GM21360 (cell line): ENCODE results near the gene KISS1R.

Experiments
- ATAC-seq: cut with Tn5 transposase; IDR thresholded peaks from one replicate; pipeline ENCODE4 v1.9.1; 2021; ENCODE audit warnings: mild to moderate bottlenecking, moderate library complexity; ENCODE audit not compliant: unreplicated experiment

KISS1R gene

DNA sequence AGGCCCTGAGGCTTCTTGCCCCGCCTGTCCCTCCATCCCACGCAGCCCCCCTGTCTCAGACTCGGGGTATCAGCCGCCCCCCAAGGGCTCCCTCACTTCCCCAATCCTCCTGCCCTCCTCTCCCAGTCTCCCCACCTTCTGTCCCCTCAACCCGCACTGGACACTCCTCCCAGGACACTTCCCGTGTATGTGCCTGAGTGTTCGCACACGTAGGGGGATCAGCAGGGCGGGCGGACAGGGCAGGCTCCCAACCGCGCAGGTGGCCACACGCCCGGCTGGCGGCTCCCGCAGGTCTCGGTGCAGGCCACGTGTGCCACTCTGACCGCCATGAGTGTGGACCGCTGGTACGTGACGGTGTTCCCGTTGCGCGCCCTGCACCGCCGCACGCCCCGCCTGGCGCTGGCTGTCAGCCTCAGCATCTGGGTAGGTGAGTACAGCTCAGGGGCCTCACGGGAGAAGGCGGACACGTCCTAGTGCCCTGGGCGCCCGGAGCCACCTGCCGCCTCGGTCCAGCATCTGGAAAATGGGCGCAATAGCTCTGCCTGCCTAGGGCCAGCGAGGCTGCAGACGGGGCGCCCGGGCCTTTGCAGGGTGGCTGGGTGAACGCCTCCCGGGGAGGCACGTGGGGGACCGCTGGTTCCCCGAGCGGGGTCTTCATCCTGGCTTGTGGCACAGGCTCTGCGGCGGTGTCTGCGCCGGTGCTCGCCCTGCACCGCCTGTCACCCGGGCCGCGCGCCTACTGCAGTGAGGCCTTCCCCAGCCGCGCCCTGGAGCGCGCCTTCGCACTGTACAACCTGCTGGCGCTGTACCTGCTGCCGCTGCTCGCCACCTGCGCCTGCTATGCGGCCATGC lies 2.3 kb downstream of the KISS1R start:
- ATAC-seq = no peak

DNA sequence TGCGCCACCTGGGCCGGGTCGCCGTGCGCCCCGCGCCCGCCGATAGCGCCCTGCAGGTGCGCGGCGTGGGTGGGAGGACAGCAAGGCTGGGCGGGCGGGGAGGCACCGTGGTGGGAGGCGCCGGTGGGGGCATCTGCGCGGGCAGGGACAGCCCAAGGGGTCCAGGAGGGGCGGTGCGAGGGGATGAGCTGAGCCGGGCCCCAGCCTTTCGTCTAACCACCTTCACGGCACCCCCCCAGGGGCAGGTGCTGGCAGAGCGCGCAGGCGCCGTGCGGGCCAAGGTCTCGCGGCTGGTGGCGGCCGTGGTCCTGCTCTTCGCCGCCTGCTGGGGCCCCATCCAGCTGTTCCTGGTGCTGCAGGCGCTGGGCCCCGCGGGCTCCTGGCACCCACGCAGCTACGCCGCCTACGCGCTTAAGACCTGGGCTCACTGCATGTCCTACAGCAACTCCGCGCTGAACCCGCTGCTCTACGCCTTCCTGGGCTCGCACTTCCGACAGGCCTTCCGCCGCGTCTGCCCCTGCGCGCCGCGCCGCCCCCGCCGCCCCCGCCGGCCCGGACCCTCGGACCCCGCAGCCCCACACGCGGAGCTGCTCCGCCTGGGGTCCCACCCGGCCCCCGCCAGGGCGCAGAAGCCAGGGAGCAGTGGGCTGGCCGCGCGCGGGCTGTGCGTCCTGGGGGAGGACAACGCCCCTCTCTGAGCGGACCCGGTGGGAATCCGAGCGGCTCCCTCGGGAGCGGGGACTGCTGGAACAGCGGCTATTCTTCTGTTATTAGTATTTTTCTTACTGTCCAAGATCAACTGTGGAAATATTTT lies 3.1 kb downstream of the KISS1R start:
- no peak for ATAC-seq

DNA sequence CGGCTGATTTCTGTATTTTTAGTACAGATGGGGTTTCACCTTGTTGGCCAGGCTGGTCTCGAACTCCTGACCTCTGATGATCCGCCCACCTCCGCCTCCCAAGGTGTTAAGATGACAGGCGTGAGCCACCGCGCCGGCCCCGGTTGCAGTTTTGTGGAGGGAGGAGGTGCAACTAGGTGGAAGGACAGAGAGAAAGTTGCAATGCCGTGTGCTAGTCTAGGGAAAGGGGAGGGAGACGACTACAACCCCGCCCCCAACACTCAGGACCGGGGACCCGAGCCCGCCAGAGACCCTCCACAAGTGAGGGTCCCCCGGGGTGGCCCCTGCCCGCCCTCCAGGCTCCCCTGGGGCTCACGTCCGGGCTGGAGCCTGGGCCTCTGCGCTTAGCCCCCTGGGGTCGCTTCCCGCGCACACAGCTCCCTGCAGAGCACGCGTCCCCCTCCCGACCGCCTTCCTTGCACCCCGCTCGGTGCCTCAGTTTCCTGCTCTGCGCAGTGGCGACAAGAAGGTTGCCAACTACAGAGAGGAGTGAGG lies 7.5 kb downstream of the KISS1R start:
- ATAC-seq = no peak

DNA sequence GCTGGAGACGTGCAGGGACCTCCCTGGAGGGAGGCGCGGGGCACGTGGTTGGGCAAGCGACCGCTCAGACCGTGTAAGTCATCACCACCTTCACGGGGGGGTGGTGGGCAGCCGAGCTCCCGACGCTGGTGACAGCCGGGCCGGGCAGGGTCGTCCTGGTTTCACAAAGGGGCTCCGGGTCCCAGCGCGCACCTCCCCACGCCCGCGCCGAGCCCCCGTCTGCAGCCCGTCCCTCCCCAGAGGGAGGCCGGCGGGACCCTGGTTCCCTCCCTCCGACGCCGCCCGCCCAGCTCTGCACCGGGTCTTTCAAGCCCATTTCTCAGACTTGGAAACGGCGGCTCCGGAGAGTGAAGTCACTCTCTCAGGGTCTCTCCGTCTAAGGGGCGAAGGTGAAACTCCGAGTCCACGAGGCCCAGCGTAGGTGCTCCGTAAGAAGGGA lies 8.0 kb downstream of the KISS1R start:
- ATAC-seq = peak; percentile 36

DNA sequence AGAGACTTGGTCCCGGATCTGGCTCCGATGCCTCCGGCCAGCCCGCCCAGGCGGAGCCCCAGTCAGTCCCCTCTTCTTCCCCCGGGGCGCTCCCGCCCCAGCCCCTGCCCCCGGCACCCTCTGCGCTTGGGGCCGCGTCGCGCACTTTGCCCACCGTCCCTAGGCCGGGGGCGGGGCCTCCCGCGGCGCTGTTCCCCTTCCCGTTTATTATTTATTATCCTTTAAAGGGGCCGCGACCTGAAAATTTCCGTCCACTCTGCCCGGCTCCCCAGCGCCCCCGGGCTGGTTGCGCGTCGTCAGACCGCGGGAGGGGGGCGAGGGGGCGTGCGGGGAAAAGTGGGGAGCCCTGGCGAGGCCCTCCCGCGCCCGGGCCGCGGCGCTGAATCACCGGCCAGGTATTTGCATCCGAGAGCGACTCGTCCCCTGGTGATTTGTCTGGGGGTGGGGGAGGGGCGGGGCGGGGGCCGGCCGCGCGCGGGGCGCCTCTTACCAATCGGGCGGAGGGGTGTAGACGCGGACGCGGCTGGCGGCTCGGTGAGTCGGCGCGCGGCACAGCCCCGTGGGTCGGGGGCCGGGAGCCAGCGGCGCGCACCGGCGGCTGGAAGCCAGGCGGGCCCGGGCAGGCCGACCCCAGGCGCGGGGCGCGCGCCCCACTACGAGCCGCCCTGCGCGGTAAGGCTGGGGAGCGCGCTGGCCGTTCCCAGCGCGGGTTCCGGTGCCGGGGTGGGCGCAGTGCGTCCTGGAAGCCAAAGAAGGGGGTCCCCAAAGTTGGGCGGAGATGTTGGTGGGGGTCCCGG lies 8.6 kb downstream of the KISS1R start, which contains the start of gene ARID3A:
TSS of gene ARID3A (plus strand) at position 510 of the 797 bp plus-strand sequence. CDS start 3,494 bp downstream, outside the sequence.
- peak; percentile 48 for ATAC-seq

DNA sequence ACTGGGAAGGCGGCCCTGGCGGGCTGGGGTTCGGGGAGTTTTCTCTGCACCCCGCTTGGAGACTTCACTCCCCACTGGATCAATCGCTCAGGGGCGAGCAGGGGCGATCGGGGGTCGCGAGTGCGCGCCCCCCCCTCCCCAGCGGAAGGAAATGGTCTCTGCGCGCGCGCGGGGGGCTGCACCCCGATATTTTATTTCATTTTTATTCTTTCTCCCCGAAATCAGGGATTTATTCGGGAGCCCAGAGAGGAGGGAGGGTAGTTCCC lies 9.1 kb downstream of the KISS1R start:
- ATAC-seq = no peak

DNA sequence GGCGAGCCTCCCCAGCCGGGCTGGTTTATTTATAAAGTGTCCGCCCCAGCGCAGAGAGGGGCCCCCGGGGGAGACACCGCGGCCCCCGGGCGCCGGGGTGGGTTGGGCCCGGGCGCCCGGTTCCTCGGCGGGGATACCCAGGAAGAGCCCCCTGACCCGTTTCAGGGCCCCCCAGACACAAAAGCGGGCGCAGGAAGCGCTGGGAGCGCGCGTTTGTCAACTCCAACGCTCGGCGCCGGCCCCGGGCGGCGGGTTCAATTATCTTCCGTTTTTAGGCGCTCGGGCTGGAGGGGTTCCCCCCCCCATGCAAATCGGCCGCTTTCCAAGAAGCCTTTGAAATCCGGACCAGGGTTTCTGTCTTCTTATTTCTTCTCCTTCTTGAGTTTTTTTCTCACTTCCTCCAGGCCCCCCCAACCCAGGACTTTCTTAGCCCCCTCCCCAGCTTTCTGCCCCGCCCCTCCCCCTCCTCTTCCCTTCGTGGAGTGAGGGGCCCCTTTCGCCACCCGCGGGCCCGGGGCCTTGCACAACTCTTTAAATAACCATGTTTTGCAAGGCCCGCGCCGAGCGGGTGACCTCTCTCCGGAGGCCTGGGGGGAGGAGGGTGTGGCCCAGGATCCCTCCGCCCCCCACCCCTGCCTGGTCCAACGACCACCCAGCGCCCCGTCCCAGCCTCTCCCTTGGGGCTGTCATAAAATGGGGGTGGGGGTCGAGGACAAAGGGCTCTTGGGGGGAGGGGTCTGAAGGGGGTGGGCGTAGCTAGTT lies 9.6 kb downstream of the KISS1R start:
- no peak for ATAC-seq

DNA sequence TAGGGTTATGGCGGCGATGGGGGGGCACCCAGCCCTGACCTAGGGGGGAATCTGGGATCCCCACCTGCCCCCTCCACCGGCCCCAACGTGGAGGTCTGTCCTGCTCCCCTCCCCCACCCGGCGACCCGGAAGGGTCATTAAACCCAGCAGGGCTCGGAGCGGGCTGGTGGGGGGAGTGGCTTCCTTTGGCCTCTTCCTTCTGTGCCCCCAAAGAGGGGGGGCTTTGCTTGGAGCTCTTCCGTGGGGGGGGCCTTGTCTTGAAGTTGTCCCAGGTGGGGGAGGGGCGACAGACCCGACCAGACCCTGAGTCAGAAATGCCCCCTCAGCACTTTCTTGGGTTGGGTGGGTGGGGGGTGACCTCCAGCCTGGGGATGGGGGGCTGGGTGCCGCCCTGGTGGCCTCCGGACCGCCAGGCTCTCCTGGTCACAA lies 10.2 kb downstream of the KISS1R start:
- no peak for ATAC-seq

DNA sequence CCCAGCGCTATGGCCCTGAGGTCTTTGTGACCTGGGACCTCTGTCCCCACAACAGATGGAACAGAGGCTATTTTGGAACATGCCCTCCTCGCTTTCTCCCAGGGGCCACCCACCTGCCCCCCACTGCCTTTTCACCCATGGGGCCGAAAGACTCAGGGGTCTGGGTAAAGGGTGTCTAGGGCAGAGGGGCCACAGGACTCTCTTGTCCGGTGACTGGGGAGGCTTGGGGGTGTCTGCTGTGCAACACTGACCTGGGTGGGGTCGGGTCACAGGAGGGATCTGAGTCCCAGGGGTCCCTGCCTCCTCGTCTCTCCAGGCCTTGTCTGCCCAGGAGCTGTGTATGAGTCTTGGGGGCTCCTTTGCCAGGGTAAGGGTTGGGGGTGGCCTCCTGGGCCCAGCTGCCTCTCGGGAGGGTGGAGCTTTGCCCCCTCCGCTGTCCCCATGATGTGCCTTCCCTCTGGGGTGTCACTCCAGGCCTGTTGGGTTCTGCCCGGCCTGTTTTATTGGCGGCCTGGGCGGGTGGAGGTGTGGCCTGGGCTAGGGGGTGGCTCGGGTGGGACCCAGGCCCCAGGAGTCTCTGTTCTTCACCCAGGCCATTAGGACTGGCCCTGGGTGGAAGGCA lies 10.8 kb downstream of the KISS1R start:
- no peak for ATAC-seq

DNA sequence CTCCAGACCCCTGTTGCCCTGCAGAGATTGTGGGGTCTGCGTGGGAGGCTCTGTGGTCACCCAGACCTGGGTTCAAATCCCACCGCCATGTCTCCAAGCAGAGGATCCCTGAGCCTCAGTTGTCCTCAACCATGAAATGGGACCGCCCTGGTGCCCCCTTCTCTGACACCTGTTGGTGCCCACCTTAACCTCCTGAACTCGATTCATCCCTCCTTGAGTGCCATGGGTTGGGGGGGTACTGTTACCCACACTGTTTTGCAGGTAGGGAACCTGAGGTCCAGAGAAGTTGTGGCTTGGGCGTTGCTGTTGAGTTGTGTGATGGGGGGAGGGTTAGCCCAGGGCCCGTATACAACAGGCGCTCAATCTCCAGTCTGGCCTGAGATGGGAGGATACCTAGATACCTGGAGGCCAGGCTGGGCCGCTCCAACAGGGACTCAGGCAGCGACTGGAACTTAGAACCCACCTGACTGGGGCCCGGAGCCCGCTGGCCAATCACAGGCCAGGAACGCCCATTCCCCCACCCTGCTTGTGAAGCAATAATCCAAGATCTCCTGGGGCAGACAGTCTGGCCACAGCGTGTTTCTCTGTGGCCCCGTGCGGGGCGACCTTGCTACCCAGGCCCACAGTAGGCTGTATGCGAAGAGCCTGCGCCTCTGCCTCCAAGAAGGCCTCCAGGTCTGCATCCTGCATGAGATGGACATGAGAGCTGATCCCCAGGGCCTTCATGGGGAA lies 11.5 kb downstream of the KISS1R start:
- ATAC-seq = no peak

DNA sequence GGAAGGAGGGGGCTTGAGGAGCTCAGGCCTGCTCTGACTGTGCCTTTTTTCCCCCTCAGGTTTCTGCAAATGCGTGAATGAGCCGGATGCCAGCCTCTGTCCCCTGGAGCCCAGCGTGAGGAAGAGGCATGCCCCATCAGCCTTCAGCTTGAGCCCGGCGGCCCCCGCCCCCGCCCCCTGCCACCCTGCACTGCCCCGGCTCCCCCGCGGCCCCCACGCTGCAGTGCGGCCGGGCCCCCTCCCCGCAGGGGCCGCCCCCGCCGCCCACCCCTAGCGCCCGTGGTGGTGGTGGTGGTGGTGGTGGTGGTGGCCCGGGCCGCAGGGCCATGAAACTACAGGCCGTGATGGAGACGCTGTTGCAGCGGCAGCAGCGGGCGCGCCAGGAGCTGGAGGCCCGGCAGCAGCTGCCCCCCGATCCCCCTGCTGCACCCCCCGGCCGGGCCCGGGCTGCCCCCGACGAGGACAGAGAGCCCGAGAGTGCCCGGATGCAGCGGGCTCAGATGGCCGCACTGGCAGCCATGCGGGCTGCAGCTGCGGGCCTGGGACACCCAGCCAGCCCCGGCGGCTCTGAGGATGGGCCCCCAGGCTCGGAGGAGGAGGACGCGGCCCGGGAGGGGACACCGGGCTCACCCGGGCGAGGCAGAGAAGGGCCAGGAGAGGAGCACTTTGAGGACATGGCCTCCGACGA lies 12.2 kb downstream of the KISS1R start:
- ATAC-seq = no peak

DNA sequence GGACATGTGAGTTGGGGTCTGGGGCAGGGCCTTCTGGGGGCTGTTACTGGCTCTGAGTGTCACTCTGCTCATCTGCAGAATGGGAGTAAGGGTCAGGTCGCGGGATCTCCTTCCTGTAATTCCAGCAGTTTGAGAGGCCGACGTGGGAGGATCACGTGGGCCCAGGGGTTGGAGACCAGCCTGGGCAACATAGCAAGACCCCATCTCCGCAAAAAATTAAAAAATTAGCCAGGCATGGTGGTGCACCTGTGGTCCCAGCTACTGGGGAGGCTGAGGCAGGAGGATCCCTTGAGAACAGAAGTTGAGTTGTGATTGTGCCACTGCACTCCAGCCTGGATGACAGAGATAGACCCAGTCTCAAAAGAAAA lies 12.7 kb downstream of the KISS1R start:
- no peak for ATAC-seq

DNA sequence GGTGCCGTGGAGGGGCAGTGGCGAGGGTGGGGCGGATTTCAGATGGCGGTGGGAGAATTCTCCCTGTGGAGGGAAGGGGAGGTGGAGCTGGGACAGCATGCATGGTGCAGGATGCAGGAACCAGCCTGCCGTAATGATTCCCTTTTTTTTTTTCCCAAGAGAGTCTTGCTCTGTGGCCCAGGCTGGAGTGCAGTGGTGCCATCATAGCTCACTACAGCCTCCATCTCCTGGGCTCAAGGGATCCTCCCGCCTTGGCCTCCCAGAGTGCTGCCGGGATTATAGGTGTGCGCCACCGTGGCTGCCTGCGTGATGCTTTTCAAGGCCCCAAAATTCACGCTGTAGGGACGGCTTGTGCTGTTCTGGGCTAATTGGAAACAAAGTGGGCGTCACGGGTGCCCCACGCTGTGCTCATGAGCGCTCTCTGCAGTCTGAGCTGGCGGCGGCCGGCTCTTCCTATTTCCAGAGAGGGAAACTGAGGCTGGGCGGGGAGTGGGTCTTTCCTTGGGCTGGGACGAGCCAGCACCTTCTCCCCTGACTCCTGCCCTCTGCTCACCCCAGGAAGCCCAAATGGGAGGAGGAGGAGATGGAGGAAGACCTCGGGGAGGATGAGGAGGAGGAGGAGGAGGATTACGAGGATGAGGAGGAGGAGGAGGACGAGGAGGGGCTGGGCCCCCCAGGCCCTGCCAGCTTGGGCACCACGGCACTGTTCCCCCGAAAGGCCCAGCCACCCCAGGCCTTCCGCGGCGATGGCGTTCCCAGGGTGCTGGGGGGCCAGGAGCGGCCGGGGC lies 14.9 kb downstream of the KISS1R start:
- no peak for ATAC-seq

DNA sequence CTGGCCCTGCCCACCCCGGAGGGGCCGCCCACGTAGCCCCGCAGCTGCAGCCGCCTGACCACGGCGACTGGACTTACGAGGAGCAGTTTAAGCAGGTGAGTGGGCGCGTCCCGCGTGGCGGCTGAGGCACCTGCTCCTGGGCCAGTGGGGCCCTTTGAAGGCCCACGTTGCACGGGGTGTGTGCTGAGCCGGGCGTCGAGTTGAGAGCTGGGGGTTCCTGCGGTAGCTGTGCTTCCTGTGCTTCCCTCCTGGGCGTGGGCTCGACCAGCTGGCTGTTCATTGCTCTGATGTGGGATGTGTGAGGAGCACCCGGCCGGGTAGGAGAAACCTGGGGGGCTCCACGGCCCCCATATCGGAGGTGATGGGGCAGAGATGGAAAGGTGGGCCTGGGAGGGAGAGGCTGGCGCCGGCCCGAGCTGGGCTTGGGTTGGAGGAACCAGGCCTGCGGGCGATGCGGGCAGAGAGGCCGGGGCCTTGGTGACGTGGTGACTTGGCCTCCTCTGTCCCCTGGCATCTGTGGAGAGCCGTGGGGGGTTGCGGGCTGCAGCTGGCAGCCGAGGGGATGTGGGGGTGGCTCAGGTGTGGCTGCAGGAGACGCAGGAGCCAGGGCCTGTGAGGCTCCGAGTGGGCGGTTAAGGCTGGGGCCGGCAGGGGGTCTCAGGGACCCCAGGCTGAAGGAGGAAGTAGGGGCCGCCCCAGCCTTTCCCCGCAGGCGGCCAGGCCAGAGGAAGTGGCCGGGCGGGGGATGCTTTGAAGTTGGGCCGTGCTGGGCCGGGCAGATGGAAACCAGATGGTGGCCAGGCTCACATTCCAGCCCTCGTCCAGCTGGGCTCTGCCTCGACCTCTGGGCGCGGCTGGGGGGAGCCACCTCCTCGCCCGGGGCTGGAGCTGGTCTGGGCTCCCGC lies 15.8 kb downstream of the KISS1R start:
- no peak for ATAC-seq

DNA sequence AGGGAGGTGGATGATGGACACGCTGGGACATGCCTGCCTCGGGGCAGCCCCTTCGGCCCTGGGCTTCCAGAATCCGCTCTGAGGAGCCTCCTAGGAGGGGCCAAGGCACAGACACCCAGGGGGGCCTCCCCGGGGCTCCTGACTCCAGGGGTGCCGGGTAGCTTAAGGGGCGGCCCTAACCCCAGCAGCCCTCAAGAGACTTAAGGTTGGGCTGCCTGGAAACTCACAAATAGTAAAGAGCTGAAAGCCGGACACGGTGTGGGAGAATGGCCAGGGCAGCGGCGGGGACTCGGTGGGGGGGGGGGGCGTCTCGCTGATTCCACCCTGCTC lies 16.4 kb downstream of the KISS1R start:
- no peak for ATAC-seq

DNA sequence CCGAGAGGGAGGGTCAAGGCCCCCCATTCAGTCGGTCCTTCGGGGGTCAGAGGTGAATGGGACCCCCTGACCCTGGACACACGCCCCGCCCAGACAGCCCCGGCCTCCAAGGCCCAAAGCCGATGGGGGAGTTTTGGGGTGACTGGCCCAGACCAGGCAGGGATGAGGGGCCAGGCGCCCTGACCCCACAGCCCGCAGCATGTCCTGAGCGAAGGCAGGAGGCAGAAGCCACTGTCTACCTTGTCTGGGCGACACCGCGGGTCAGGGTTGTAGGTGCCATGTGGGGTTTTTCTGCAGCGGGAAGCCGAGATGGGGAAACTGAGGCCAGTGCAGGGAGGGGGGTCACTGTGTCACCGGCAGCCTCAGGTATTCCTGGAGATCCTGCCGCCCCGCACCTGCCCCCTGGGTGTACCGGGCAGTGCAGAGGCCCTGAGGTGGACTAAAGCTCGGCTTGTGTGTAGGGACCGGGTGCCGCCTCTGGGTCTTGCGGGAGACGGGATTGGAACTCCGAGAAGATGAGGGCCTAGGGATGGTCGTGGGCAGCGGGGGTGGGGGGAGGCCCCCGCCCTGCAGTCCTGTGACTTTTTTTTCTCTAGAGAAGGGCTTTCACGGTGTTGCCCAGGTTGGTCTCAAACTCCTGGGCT lies 17.2 kb downstream of the KISS1R start:
- no peak for ATAC-seq
